ENCODE results near the gene ERMARD. TPM values are rescaled to one million over a fixed set of nuclear protein-coding genes. Genes with fewer than 3 reads are reported as not detected.

The ERMARD gene
- total RNA-seq, 6 experiments from 2014 or later = 11.1 to 24.4 (median 15.2) TPM

DNA sequence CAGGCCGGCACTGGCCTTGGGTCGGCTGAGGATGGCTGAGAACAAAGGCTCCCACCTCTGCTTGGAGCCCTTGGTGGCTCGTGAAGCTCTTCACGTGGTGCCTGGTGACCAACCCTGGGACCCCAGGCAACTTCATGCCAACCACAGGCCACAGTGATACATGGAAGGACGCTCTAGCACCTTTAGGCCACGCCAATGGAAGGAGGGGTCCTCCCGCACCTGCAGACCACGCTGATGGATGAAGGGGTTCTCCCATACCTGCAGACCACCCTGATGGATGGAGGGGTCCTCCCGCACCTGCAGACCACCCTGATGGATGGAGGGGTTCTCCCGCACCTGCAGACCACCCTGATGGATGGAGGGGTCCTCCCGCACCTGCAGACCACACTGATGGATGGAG lies 62.5 kb downstream of the ERMARD start:
- ATAC-seq (no peak), DNase-seq (no peak)
- Histone ChIP-seq H3K27me3 (no peaks in the 10 kb centered on the region), H3K4me3 (no peak overlapping the region), H3K9me3 (no peaks in the 10 kb centered on the region), H3K4me1 (no peaks in the 10 kb centered on the region), H3K27ac (no peak overlapping the region), H3K36me3 (no peaks in the 10 kb centered on the region)
- intact Hi-C loops (cut with DNase I) = no loop called here
- TF ChIP-seq, protein P1, sequence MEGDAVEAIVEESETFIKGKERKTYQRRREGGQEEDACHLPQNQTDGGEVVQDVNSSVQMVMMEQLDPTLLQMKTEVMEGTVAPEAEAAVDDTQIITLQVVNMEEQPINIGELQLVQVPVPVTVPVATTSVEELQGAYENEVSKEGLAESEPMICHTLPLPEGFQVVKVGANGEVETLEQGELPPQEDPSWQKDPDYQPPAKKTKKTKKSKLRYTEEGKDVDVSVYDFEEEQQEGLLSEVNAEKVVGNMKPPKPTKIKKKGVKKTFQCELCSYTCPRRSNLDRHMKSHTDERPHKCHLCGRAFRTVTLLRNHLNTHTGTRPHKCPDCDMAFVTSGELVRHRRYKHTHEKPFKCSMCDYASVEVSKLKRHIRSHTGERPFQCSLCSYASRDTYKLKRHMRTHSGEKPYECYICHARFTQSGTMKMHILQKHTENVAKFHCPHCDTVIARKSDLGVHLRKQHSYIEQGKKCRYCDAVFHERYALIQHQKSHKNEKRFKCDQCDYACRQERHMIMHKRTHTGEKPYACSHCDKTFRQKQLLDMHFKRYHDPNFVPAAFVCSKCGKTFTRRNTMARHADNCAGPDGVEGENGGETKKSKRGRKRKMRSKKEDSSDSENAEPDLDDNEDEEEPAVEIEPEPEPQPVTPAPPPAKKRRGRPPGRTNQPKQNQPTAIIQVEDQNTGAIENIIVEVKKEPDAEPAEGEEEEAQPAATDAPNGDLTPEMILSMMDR (IDR thresholded peaks at IDR 0.05) = no peak
- no peak for TF ChIP-seq POLR2A (IDR thresholded peaks at IDR 0.05)
- WGBS (ENCODE audit: insufficient coverage, low coverage, low lambda C conversion rate, missing lambda C conversion rate) = no CpG with 5 or more reads among the region's 11 CpGs

DNA sequence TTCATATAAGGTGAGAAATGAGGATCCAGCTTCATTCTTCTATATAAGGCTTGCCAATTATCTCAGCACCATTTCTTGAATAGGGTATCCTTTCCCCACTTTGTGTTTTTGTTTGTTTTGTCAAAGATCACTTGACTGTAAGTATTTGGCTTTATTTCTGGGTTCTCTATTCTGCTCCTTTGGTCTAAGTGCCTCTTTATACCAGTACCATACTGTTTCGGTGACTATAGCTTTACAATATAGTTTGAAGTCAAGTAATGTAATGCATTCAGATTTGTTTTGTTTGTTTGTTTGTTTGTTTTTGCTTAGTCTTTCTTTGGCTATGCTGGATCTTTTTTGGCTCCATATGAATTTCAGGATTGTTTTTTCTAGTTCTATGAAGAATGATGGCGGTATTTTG lies 64.6 kb downstream of the ERMARD start:
- no peak for ATAC-seq
- Histone ChIP-seq H3K9me3 (no peaks in the 10 kb centered on the region), H3K36me3 (no peaks in the 10 kb centered on the region), H3K27me3 (no peaks in the 10 kb centered on the region), H3K4me1 (no peaks in the 10 kb centered on the region), H3K27ac (no peak overlapping the region), H3K4me3 (no peak overlapping the region)
- no peak for TF ChIP-seq POLR2A (IDR thresholded peaks at IDR 0.05)
- TF ChIP-seq, protein P1 (IDR thresholded peaks at IDR 0.05) = no peak
- DNase-seq = no peak
- WGBS (ENCODE audit: insufficient coverage, low coverage, low lambda C conversion rate, missing lambda C conversion rate) = 89% methylated on average over 2 of the region's 2 CpGs
- intact Hi-C loops (cut with DNase I) = no loop called here

DNA sequence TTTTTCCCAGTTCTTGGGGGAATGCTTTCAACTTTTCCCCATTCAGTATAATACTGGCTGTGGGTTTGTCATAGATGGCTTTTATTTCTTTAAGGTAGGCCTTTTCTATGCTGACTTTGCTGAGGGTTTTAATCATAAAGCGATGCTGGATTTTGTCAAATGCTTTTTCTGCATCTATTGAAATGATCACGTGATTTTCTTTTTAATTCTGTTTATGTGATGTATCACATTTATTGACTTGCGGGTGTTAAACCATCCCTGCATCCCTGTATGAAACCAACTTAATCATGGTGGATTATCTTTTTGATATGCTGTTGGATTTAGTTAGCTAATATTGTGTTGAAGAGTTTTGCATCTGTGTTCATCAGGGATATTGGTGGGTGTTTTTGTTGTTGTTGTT lies 65.6 kb downstream of the ERMARD start:
- DNase-seq (no peak), ATAC-seq (no peak)
- 73% methylated on average over 3 of the region's 3 CpGs for WGBS (ENCODE audit: insufficient coverage, low coverage, low lambda C conversion rate, missing lambda C conversion rate)
- Histone ChIP-seq H3K27me3 (no peaks in the 10 kb centered on the region), H3K4me1 (no peaks in the 10 kb centered on the region), H3K9me3 (no peaks in the 10 kb centered on the region), H3K27ac (no peak overlapping the region), H3K4me3 (no peak overlapping the region), H3K36me3 (no peaks in the 10 kb centered on the region)
- intact Hi-C loops (cut with DNase I) = no loop called here
- TF ChIP-seq, protein P1 (IDR thresholded peaks at IDR 0.05) = no peak
- no peak for TF ChIP-seq POLR2A (IDR thresholded peaks at IDR 0.05)

DNA sequence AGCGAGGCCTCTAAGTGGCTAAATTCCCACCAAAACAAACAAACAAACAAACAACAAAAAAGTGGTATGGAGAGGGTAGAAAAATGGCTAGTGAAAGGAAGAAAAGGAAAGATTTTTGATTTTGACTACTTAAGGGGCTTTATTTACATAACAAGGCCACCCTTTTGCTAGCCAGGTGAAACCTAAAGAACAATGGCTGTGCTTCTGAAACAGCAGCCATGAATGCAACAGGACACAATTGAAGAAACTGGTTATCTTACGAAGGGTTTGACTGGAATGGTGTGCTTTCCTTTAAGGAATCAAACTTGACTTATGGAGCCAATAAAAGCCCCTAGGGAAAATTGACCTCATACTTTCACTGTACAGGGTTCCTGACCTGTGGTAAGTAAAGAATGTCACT lies 68.9 kb downstream of the ERMARD start:
- 63% methylated on average over 2 of the region's 2 CpGs for WGBS (ENCODE audit: insufficient coverage, low coverage, low lambda C conversion rate, missing lambda C conversion rate)
- no peaks in the 10 kb centered on the region for H3K36me3 ChIP-seq

More for the DNA sequence above, 68.9 kb downstream of the ERMARD start:
- ATAC-seq = no peak
- TF ChIP-seq POLR2A (IDR thresholded peaks at IDR 0.05) = no peak
- TF ChIP-seq, protein P1 (IDR thresholded peaks at IDR 0.05) = no peak
- Histone ChIP-seq H3K27ac (no peak overlapping the region), H3K27me3 (no peaks in the 10 kb centered on the region), H3K9me3 (no peaks in the 10 kb centered on the region), H3K4me1 (no peaks in the 10 kb centered on the region), H3K4me3 (no peak overlapping the region)
- no peak for DNase-seq
- intact Hi-C loops (cut with DNase I) = no loop called here

Measured in right lobe of liver (tissue), 6 donors.